Measurements from ENCODE around the gene KLRF2.

Gene KLRF2, protein sequence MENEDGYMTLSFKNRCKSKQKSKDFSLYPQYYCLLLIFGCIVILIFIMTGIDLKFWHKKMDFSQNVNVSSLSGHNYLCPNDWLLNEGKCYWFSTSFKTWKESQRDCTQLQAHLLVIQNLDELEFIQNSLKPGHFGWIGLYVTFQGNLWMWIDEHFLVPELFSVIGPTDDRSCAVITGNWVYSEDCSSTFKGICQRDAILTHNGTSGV

GRCh38 chr12:9881246-9881645 lies at the start of gene KLRF2:
KLRF2 (plus strand) TSS chr12:9881489; CDS start chr12:9881596, 107 bp downstream.
- Histone ChIP-seq H3K27me3 (ENCODE audit: control insufficient read depth in 1 of 2, insufficient read depth in 2 of 2, low read length in 2 of 2) (no peaks in the 10 kb centered on the region), H3K4me3 (ENCODE audit: low read length in 2 of 2) (no peak within 1 kb of the TSS), H3K27ac (ENCODE audit: low read length) (no peak within 1 kb of the TSS), H3K9me3 (ENCODE audit: control insufficient read depth in 2 of 2, low read length in 2 of 2) (no peaks in the 10 kb centered on the region), H3K36me3 (ENCODE audit: control insufficient read depth in 2 of 2, insufficient read depth in 2 of 2, low read length in 2 of 2) (no peaks in the 10 kb centered on the region), H3K4me1 (ENCODE audit: control insufficient read depth, insufficient read depth, low read length) (no peaks in the 10 kb centered on the region), H3K9ac (ENCODE audit: low read length in 2 of 2) (no peak within 1 kb of the TSS)

- Histone ChIP-seq H3K27me3 (ENCODE audit: control insufficient read depth in 1 of 2, insufficient read depth in 2 of 2, low read length in 2 of 2) (no peaks in the 10 kb centered on the region), H3K36me3 (ENCODE audit: control insufficient read depth in 2 of 2, insufficient read depth in 2 of 2, low read length in 2 of 2) (no peaks in the 10 kb centered on the region), H3K27ac (ENCODE audit: low read length) (no peak overlapping the region), H3K9ac (ENCODE audit: low read length in 2 of 2) (no peak overlapping the region), H3K9me3 (ENCODE audit: control insufficient read depth in 2 of 2, low read length in 2 of 2) (no peaks in the 10 kb centered on the region), H3K4me3 (ENCODE audit: low read length in 2 of 2) (no peak overlapping the region), H3K4me1 (ENCODE audit: control insufficient read depth, insufficient read depth, low read length) (no peaks in the 10 kb centered on the region)
These were observed 49.6 kb upstream of the KLRF2 start for GRCh38 chr12:9831720-9832119.

GRCh38 chr12:9843407-9843806 lies 37.9 kb upstream of the KLRF2 start:
- Histone ChIP-seq H3K9ac (ENCODE audit: low read length in 2 of 2) (no peak overlapping the region), H3K27me3 (ENCODE audit: control insufficient read depth in 1 of 2, insufficient read depth in 2 of 2, low read length in 2 of 2) (no peaks in the 10 kb centered on the region), H3K4me1 (ENCODE audit: control insufficient read depth, insufficient read depth, low read length) (no peaks in the 10 kb centered on the region), H3K9me3 (ENCODE audit: control insufficient read depth in 2 of 2, low read length in 2 of 2) (no peaks in the 10 kb centered on the region), H3K4me3 (ENCODE audit: low read length in 2 of 2) (no peak overlapping the region), H3K27ac (ENCODE audit: low read length) (no peak overlapping the region), H3K36me3 (ENCODE audit: control insufficient read depth in 2 of 2, insufficient read depth in 2 of 2, low read length in 2 of 2) (no peaks in the 10 kb centered on the region)

DNA sequence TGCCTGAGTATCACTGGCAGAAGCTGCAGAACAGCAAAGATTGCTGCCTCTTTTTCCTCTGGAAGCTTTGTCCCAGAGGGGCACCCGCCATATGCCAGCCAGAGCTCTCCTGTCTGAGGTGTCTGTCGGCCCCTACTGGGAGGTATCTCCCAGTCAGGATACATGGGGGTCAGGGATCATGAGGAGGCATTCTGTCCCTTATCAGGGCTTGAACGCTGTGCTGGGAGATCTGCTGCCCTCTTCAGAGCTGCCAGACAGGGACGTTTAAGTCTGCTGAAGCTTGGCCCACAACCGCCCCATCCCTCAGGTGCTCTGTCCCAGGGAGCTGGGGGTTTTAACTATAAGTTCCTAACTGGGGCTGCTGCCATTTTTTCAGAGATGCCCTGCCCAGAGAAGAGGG lies 32.4 kb upstream of the KLRF2 start:
- Histone ChIP-seq H3K4me1 (ENCODE audit: control insufficient read depth, insufficient read depth, low read length) (no peaks in the 10 kb centered on the region), H3K9ac (ENCODE audit: low read length in 2 of 2) (no peak overlapping the region), H3K27ac (ENCODE audit: low read length) (no peak overlapping the region), H3K4me3 (ENCODE audit: low read length in 2 of 2) (no peak overlapping the region), H3K36me3 (ENCODE audit: control insufficient read depth in 2 of 2, insufficient read depth in 2 of 2, low read length in 2 of 2) (no peaks in the 10 kb centered on the region), H3K27me3 (ENCODE audit: control insufficient read depth in 1 of 2, insufficient read depth in 2 of 2, low read length in 2 of 2) (no peaks in the 10 kb centered on the region), H3K9me3 (ENCODE audit: control insufficient read depth in 2 of 2, low read length in 2 of 2) (no peaks in the 10 kb centered on the region)

GRCh38 chr12:9851050-9851449 lies 30.2 kb upstream of the KLRF2 start:
- no peak overlapping the region for H3K9ac ChIP-seq (ENCODE audit: low read length in 2 of 2)
- H3K27me3 ChIP-seq (ENCODE audit: control insufficient read depth in 1 of 2, insufficient read depth in 2 of 2, low read length in 2 of 2), result no peaks in the 10 kb centered on the region
- H3K9me3 ChIP-seq (ENCODE audit: control insufficient read depth in 2 of 2, low read length in 2 of 2), result no peaks in the 10 kb centered on the region
- no peak overlapping the region for H3K4me3 ChIP-seq (ENCODE audit: low read length in 2 of 2)
- H3K36me3 ChIP-seq (ENCODE audit: control insufficient read depth in 2 of 2, insufficient read depth in 2 of 2, low read length in 2 of 2), result no peaks in the 10 kb centered on the region
- no peak overlapping the region for H3K27ac ChIP-seq (ENCODE audit: low read length)
- no peaks in the 10 kb centered on the region for H3K4me1 ChIP-seq (ENCODE audit: control insufficient read depth, insufficient read depth, low read length)

- no peaks in the 10 kb centered on the region for H3K9me3 ChIP-seq (ENCODE audit: control insufficient read depth in 2 of 2, low read length in 2 of 2)
- no peak overlapping the region for H3K4me3 ChIP-seq (ENCODE audit: low read length in 2 of 2)
These were observed 29.4 kb upstream of the KLRF2 start for GRCh38 chr12:9851927-9852326.

DNA sequence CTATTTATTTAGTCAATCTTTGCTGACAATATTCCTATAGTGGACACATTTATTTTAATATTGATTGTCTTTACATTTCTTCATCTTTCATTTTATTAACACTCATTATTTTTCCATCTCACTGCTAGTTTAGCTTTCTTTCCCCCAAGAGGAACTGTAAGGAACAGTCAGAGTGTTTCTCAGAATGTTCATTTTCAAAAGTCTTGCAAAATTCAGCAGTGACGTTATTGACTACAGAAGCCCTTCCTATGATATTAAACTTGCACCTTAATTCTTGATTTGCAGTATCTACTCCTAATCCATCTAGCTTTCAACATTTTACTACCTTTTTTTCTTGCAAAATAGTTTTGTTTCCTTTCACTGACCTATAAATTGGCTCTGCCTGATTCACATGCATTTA lies 25.1 kb upstream of the KLRF2 start:
- Histone ChIP-seq H3K27ac (ENCODE audit: low read length) (no peak overlapping the region), H3K4me3 (ENCODE audit: low read length in 2 of 2) (no peak overlapping the region), H3K36me3 (ENCODE audit: control insufficient read depth in 2 of 2, insufficient read depth in 2 of 2, low read length in 2 of 2) (no peaks in the 10 kb centered on the region), H3K9ac (ENCODE audit: low read length in 2 of 2) (no peak overlapping the region), H3K9me3 (ENCODE audit: control insufficient read depth in 2 of 2, low read length in 2 of 2) (no peaks in the 10 kb centered on the region), H3K27me3 (ENCODE audit: control insufficient read depth in 1 of 2, insufficient read depth in 2 of 2, low read length in 2 of 2) (no peaks in the 10 kb centered on the region), H3K4me1 (ENCODE audit: control insufficient read depth, insufficient read depth, low read length) (no peaks in the 10 kb centered on the region)

More at GRCh38 chr12:9851927-9852326, 29.4 kb upstream of the KLRF2 start:
- Histone ChIP-seq H3K27me3 (ENCODE audit: control insufficient read depth in 1 of 2, insufficient read depth in 2 of 2, low read length in 2 of 2) (no peaks in the 10 kb centered on the region), H3K4me1 (ENCODE audit: control insufficient read depth, insufficient read depth, low read length) (no peaks in the 10 kb centered on the region), H3K27ac (ENCODE audit: low read length) (no peak overlapping the region), H3K9ac (ENCODE audit: low read length in 2 of 2) (no peak overlapping the region), H3K36me3 (ENCODE audit: control insufficient read depth in 2 of 2, insufficient read depth in 2 of 2, low read length in 2 of 2) (no peaks in the 10 kb centered on the region)

GRCh38 chr12:9856894-9857293 lies 24.4 kb upstream of the KLRF2 start:
- no peak overlapping the region for H3K27ac ChIP-seq (ENCODE audit: low read length)
- no peak overlapping the region for H3K4me3 ChIP-seq (ENCODE audit: low read length in 2 of 2)

DNA sequence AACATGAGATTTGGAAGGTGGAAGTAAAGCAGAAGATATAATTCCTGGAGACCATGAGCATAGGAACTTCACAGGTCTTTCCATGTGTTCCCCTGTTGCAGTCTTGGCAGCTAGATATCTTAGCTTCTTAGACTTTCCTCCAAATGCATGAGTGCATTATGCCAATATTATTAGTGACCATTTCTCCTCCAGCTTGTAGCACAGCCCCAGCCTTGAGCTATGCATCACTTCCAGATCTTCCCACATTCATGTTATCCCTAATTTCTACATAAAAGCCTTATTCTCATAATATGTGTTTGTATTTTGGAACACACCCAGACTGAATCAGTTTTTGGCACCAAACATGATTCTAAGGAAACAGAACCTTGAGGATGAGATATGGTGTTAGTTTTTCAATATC lies 23.2 kb upstream of the KLRF2 start:
- H3K36me3 ChIP-seq (ENCODE audit: control insufficient read depth in 2 of 2, insufficient read depth in 2 of 2, low read length in 2 of 2), result no peaks in the 10 kb centered on the region
- peaks cover 0 to 3% of the 10 kb centered on the region in 2 donors for H3K9me3 ChIP-seq (ENCODE audit: control insufficient read depth in 2 of 2, low read length in 2 of 2)
- no peaks in the 10 kb centered on the region for H3K4me1 ChIP-seq (ENCODE audit: control insufficient read depth, insufficient read depth, low read length)
- no peaks in the 10 kb centered on the region for H3K27me3 ChIP-seq (ENCODE audit: control insufficient read depth in 1 of 2, insufficient read depth in 2 of 2, low read length in 2 of 2)
- H3K9ac ChIP-seq (ENCODE audit: low read length in 2 of 2), result no peak overlapping the region
- H3K4me3 ChIP-seq (ENCODE audit: low read length in 2 of 2), result no peak overlapping the region
- H3K27ac ChIP-seq (ENCODE audit: low read length), result no peak overlapping the region

More at GRCh38 chr12:9856894-9857293, 24.4 kb upstream of the KLRF2 start:
- H3K4me1 ChIP-seq (ENCODE audit: control insufficient read depth, insufficient read depth, low read length), result no peaks in the 10 kb centered on the region
- no peaks in the 10 kb centered on the region for H3K9me3 ChIP-seq (ENCODE audit: control insufficient read depth in 2 of 2, low read length in 2 of 2)
- no peaks in the 10 kb centered on the region for H3K27me3 ChIP-seq (ENCODE audit: control insufficient read depth in 1 of 2, insufficient read depth in 2 of 2, low read length in 2 of 2)
- H3K9ac ChIP-seq (ENCODE audit: low read length in 2 of 2), result no peak overlapping the region
- no peaks in the 10 kb centered on the region for H3K36me3 ChIP-seq (ENCODE audit: control insufficient read depth in 2 of 2, insufficient read depth in 2 of 2, low read length in 2 of 2)

DNA sequence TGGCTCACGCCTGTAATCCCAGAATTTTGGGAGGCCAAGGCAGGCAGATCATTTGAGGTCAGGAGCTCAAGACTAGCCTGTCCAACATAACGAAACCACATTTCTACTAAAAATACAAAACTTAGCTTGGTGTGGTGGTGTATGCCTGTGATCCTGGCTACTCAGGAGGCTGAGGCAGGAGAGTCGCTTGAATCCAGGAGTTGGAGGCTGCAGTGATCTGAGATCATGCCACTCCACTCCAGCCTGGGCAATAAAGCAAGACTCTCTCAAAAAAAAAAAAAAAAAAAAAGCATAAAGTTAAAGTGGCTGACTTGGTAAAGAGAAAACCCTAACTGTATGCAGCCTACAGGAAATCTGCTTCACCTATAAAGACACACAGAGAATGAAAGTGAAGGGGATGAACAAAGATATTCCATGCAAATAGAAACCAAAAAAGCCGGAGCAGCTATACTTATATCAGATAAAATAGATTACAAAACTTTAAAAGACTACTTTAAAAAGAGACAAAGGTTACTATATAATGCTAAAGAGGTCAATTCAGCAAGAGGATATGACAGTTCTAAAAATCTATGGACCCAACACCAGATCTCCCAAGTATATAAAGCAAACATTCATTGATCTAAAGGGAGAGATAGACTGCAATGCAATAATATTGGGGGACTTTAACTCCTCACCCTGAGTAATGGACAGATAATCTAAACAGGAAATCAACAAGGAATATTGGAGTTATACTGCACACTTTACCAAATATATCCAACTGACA lies 16.2 kb upstream of the KLRF2 start:
- Histone ChIP-seq H3K27me3 (ENCODE audit: control insufficient read depth in 1 of 2, insufficient read depth in 2 of 2, low read length in 2 of 2) (no peaks in the 10 kb centered on the region), H3K36me3 (ENCODE audit: control insufficient read depth in 2 of 2, insufficient read depth in 2 of 2, low read length in 2 of 2) (no peaks in the 10 kb centered on the region), H3K9me3 (ENCODE audit: control insufficient read depth in 2 of 2, low read length in 2 of 2) (peaks cover 0 to 10% of the 10 kb centered on the region in 2 donors), H3K4me3 (ENCODE audit: low read length in 2 of 2) (peak overlapping the region in 1 of 2 donors; percentile 22), H3K27ac (ENCODE audit: low read length) (no peak overlapping the region), H3K9ac (ENCODE audit: low read length in 2 of 2) (peak overlapping the region in 1 of 2 donors; percentile 15), H3K4me1 (ENCODE audit: control insufficient read depth, insufficient read depth, low read length) (no peaks in the 10 kb centered on the region)

GRCh38 chr12:9866860-9867269 lies 14.4 kb upstream of the KLRF2 start:
- no peaks in the 10 kb centered on the region for H3K4me1 ChIP-seq (ENCODE audit: control insufficient read depth, insufficient read depth, low read length)
- H3K27me3 ChIP-seq (ENCODE audit: control insufficient read depth in 1 of 2, insufficient read depth in 2 of 2, low read length in 2 of 2), result no peaks in the 10 kb centered on the region
- H3K9ac ChIP-seq (ENCODE audit: low read length in 2 of 2), result peak overlapping the region in 1 of 2 donors; percentile 41
- H3K4me3 ChIP-seq (ENCODE audit: low read length in 2 of 2), result peak overlapping the region; percentile 35 to 43
- no peaks in the 10 kb centered on the region for H3K36me3 ChIP-seq (ENCODE audit: control insufficient read depth in 2 of 2, insufficient read depth in 2 of 2, low read length in 2 of 2)
- H3K27ac ChIP-seq (ENCODE audit: low read length), result no peak overlapping the region
- H3K9me3 ChIP-seq (ENCODE audit: control insufficient read depth in 2 of 2, low read length in 2 of 2), result peaks cover 0 to 10% of the 10 kb centered on the region in 2 donors

All from stomach smooth muscle (tissue), 2 donors.